ENCODE data around the gene MT1E. TPM values are rescaled to one million over a fixed set of nuclear protein-coding genes. Genes with fewer than 3 reads are reported as not detected.
"Not testable (repeated sequence)": the region's sequence is repeated elsewhere in the genome, so short reads cannot be mapped to it uniquely, and the experiment has no call there.

MT1E gene
- 105 and 119 TPM in 2 replicates for total RNA-seq

DNA sequence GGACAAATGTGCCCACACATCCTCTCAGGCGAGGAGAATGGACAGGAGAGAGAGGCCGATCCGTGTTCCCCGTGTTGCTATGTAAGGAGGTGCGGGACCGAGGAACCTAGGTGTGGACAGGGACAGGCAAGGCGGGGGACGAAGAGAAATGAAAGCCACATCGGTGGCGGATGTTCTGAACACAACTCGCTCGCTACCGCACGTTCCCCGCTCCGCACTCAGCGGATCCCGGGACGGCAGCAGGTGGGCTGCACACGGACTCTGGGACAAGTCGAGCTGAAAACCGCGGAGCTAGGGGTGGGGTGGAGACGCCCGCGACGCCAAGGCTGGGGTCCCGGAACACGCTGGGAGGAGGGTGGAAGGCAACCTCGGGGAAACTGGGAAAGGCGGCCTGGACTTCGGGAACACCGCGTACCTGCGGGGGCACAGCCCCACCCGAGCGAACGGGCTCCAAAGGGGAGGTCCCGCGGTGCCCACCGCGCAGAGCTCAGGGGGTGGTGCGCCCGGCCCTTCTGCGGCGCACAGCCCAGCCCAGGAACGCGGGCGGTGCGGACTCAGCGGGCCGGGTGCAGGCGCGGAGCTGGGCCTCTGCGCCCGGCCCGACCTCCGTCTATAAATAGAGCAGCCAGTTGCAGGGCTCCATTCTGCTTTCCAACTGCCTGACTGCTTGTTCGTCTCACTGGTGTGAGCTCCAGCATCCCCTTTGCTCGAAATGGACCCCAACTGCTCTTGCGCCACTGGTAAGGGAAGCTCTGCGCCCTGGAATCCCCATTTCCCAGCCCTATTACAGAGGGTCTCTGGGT is at the start of gene MT1E:
MT1E (plus strand) TSS at position 642 of the 803 bp plus-strand sequence; CDS start at position 713, 71 bp downstream.
- Histone ChIP-seq H2AFZ (ENCODE audit: low read length) (peak within 1 kb of the TSS; percentile 95), H3K4me3 (ENCODE audit: insufficient read depth, low read length) (peak within 1 kb of the TSS; percentile 86), H3K27me3 (ENCODE audit: insufficient read depth, low read length) (no peaks in the 10 kb centered on the region), H3K4me2 (ENCODE audit: insufficient read depth, low read length) (peak within 1 kb of the TSS; percentile 97), H3K36me3 (ENCODE audit: insufficient read depth, low read length) (no peaks in the 10 kb centered on the region), H3K27ac (ENCODE audit: low read depth, low read length) (peak within 1 kb of the TSS; percentile 97), H3K9me3 (ENCODE audit: low read depth, low read length) (no peaks in the 10 kb centered on the region), H3K4me1 (ENCODE audit: insufficient read depth, low read length) (peaks cover 13% of the 10 kb centered on the region), H4K20me1 (ENCODE audit: insufficient read depth, low read length) (peaks cover 4% of the 10 kb centered on the region), H3K79me2 (ENCODE audit: insufficient read depth, low read length) (peaks cover 17% of the 10 kb centered on the region)
- TF ChIP-seq, protein P1, sequence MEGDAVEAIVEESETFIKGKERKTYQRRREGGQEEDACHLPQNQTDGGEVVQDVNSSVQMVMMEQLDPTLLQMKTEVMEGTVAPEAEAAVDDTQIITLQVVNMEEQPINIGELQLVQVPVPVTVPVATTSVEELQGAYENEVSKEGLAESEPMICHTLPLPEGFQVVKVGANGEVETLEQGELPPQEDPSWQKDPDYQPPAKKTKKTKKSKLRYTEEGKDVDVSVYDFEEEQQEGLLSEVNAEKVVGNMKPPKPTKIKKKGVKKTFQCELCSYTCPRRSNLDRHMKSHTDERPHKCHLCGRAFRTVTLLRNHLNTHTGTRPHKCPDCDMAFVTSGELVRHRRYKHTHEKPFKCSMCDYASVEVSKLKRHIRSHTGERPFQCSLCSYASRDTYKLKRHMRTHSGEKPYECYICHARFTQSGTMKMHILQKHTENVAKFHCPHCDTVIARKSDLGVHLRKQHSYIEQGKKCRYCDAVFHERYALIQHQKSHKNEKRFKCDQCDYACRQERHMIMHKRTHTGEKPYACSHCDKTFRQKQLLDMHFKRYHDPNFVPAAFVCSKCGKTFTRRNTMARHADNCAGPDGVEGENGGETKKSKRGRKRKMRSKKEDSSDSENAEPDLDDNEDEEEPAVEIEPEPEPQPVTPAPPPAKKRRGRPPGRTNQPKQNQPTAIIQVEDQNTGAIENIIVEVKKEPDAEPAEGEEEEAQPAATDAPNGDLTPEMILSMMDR (IDR thresholded peaks at IDR 0.05; ENCODE audit: extremely low read depth, low read depth, low read length), result no peak
- peak; percentile 98 for DNase-seq (ENCODE audit: insufficient read length, low spot score, missing footprints)

DNA sequence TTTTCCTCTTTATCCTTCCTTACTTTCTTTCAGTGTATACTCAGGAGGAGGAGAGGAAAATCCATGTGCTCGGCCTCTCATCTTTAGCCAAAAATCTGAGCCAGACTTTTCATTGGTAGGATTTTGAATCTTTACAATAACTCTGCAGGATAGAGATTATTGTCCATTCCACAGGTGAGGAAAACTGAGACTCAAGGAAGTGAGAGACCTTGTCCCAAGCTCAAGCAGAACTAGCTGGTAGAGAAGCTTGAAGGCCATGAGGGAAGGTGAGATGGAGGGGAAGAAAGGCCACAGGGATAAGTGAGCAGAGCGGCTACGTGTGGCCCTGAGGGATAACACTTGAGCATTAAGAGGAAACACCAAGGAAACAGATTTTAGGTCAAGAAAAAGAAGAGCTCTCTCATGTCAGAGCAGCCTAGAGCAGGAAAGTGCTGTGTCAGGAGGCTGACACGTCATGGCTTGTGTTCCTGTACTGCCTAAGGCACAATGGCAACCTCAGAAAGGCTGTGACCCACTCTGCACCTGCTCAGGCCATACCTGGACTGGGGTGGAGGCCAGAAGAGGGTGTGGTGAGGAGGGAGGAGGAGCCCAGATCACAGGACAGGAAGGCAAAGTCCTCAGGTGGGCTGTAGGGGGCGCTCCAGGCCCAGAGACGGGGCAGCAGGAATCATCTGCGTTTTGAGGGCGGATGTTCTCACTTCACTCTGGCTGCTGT is 48.8 kb upstream of the MT1E start:
- DNase-seq (ENCODE audit: insufficient read length, low spot score, missing footprints), result no peak
- no peak overlapping the region for H3K4me3 ChIP-seq (ENCODE audit: insufficient read depth, low read length)
- no peak overlapping the region for H3K27ac ChIP-seq (ENCODE audit: low read depth, low read length)
- H3K79me2 ChIP-seq (ENCODE audit: insufficient read depth, low read length), result no peaks in the 10 kb centered on the region
- no peaks in the 10 kb centered on the region for H4K20me1 ChIP-seq (ENCODE audit: insufficient read depth, low read length)
- no peak overlapping the region for H2AFZ ChIP-seq (ENCODE audit: low read length)
- H3K4me1 ChIP-seq (ENCODE audit: insufficient read depth, low read length), result no peaks in the 10 kb centered on the region
- TF ChIP-seq, protein P1 (IDR thresholded peaks at IDR 0.05; ENCODE audit: extremely low read depth, low read depth, low read length), result peak; percentile 74
- no peaks in the 10 kb centered on the region for H3K36me3 ChIP-seq (ENCODE audit: insufficient read depth, low read length)
- peaks cover 4% of the 10 kb centered on the region for H3K27me3 ChIP-seq (ENCODE audit: insufficient read depth, low read length)
- no peaks in the 10 kb centered on the region for H3K9me3 ChIP-seq (ENCODE audit: low read depth, low read length)
- H3K4me2 ChIP-seq (ENCODE audit: insufficient read depth, low read length), result no peak overlapping the region

DNA sequence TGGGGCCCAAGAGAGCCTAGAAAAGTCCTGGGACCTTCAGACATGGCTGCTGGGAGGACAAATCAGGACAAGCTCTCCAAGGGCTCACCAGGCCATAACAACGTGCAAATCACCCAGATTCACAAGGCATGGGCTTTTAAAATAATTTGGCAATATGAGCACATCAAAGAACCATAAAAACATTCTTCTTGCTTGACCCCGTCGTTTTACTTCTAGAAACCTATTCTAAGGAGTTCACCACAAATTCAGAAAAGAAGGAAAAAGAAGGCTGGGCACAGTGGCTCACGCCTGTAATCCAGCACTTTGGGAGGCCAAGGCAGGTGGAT is 48.3 kb upstream of the MT1E start:
- Histone ChIP-seq H3K27ac (ENCODE audit: low read depth, low read length) (no peak overlapping the region), H3K27me3 (ENCODE audit: insufficient read depth, low read length) (peaks cover 4% of the 10 kb centered on the region), H3K79me2 (ENCODE audit: insufficient read depth, low read length) (no peaks in the 10 kb centered on the region), H3K9me3 (ENCODE audit: low read depth, low read length) (no peaks in the 10 kb centered on the region), H4K20me1 (ENCODE audit: insufficient read depth, low read length) (no peaks in the 10 kb centered on the region), H3K4me1 (ENCODE audit: insufficient read depth, low read length) (no peaks in the 10 kb centered on the region), H3K4me2 (ENCODE audit: insufficient read depth, low read length) (no peak overlapping the region), H3K36me3 (ENCODE audit: insufficient read depth, low read length) (no peaks in the 10 kb centered on the region), H2AFZ (ENCODE audit: low read length) (no peak overlapping the region), H3K4me3 (ENCODE audit: insufficient read depth, low read length) (no peak overlapping the region)
- TF ChIP-seq, protein P1 (IDR thresholded peaks at IDR 0.05; ENCODE audit: extremely low read depth, low read depth, low read length), result no peak
- DNase-seq (ENCODE audit: insufficient read length, low spot score, missing footprints), result no peak

DNA sequence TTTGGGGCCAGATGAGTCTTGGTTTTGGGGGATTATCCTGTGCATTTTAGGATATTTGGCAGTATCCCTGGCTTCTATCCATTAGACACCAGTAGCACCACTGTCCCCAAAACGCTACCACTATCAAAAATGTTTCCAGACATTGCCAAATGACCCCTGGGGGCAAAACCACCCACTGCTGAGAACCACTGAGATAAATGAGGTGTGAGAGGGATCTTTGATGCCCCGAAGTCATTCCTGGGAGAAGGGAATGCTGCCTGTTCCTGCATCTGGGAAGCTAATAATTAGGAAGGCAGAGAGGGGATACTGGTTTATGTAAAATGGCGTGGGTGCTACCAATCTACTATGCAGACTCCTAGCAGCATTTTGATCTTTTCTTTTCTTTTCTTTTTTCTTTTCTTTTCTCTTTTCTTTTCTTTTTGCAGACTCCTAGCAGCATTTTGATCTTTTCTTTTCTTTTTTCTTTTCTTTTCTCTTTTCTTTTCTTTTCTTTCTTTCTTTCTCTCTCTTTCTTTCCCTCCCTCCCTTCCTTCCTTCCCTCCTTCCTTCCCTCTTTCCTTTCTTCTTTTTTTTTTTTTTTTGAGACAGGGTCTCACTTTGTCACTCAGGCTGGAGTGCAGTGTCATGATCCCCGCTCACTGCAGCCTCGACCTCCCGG is 45.1 kb upstream of the MT1E start:
- no peaks in the 10 kb centered on the region for H3K4me1 ChIP-seq (ENCODE audit: insufficient read depth, low read length)
- no peaks in the 10 kb centered on the region for H3K9me3 ChIP-seq (ENCODE audit: low read depth, low read length)
- DNase-seq (ENCODE audit: insufficient read length, low spot score, missing footprints), result no peak
- peaks cover 9% of the 10 kb centered on the region for H3K27me3 ChIP-seq (ENCODE audit: insufficient read depth, low read length)
- no peak overlapping the region for H3K4me3 ChIP-seq (ENCODE audit: insufficient read depth, low read length)
- no peak overlapping the region for H3K27ac ChIP-seq (ENCODE audit: low read depth, low read length)
- TF ChIP-seq, protein P1 (IDR thresholded peaks at IDR 0.05; ENCODE audit: extremely low read depth, low read depth, low read length), result no peak
- H3K4me2 ChIP-seq (ENCODE audit: insufficient read depth, low read length), result no peak overlapping the region
- H3K36me3 ChIP-seq (ENCODE audit: insufficient read depth, low read length), result no peaks in the 10 kb centered on the region
- H3K79me2 ChIP-seq (ENCODE audit: insufficient read depth, low read length), result no peaks in the 10 kb centered on the region
- no peak overlapping the region for H2AFZ ChIP-seq (ENCODE audit: low read length)
- no peaks in the 10 kb centered on the region for H4K20me1 ChIP-seq (ENCODE audit: insufficient read depth, low read length)

DNA sequence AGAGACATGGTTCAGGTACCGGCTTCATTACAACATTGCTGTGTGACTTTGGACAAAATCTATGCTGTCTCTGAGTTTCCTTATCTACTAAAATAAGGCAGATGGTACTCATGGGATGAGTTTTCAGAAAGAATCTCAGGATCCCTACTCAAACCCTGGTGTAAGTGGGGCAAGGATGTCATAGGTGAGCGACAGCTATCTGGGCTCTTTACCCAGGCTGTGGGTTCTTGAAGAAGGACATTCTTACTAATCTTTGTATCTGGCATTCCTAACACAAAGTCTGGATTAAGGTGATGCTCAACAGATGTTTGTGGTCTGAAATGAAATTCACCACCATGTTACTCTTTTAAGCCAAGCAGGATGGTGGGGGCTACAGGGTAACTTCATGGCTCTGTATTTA is 42.7 kb upstream of the MT1E start:
- H3K4me2 ChIP-seq (ENCODE audit: insufficient read depth, low read length); H3K27ac ChIP-seq (ENCODE audit: low read depth, low read length); H2AFZ ChIP-seq (ENCODE audit: low read length); H3K36me3 ChIP-seq (ENCODE audit: insufficient read depth, low read length); H3K9me3 ChIP-seq (ENCODE audit: low read depth, low read length); H3K79me2 ChIP-seq (ENCODE audit: insufficient read depth, low read length); DNase-seq (ENCODE audit: insufficient read length, low spot score, missing footprints); H4K20me1 ChIP-seq (ENCODE audit: insufficient read depth, low read length); H3K4me3 ChIP-seq (ENCODE audit: insufficient read depth, low read length); H3K4me1 ChIP-seq (ENCODE audit: insufficient read depth, low read length): not testable (repeated sequence)
- peaks cover 22% of the 10 kb centered on the region for H3K27me3 ChIP-seq (ENCODE audit: insufficient read depth, low read length)

All from osteoblast (primary cell).